Stomach (tissue), 9 donors: ENCODE results near the gene RNF151. TPM values are rescaled to one million over a fixed set of nuclear protein-coding genes. Genes with fewer than 3 reads are reported as not detected.
"Not testable (repeated sequence)": the region's sequence is repeated elsewhere in the genome, so short reads cannot be mapped to it uniquely, and the experiment has no call there.

Source experiments
- DNase-seq, 2 donors: peaks; one replicate each; pipeline versions ENCODE4 v3.0.0 to v3.0.0-alpha.2; 2013 to 2019
- H3K27ac ChIP-seq, 5 donors: fragments of 200-600 bp in 4 of 5; sonication (generic) in 4 of 5; one replicate each; pipeline ENCODE4 v1.5.1; 2013 to 2019; ENCODE audit warnings: mild to moderate bottlenecking in 1 of 5, moderate library complexity in 1 of 5
- H3K27me3 ChIP-seq, 3 donors: fragments of 200-600 bp; sonication (generic); one replicate each; pipeline ENCODE4 v1.5.1; 2017 to 2019; ENCODE audit warnings: mixed run types in 1 of 3
- H3K36me3 ChIP-seq, 4 donors: fragments of 200-600 bp; sonication (generic); 1 replicate in 3 of 4; 2 replicates in 1 of 4; pipeline ENCODE4 v1.5.1; 2016 to 2019
- H3K4me1 ChIP-seq, 4 donors: fragments of 200-600 bp; sonication (generic); one replicate each; pipeline ENCODE4 v1.5.1; 2016 to 2019
- H3K4me3 ChIP-seq, 4 donors: fragments of 200-600 bp; sonication (generic) in 3 of 4; one replicate each; pipeline ENCODE4 v1.5.1; 2016 to 2019; ENCODE audit warnings: mild to moderate bottlenecking in 1 of 4
- H3K9me3 ChIP-seq, 4 donors: fragments of 200-600 bp; sonication (generic); one replicate each; pipeline ENCODE4 v1.5.1; 2016 to 2019
- CTCF ChIP-seq, 7 experiments: fragments of 450-650 bp in 4 of 7; fragments of 200-600 bp in 3 of 7; sonication (generic) in 3 of 7; IDR thresholded peaks; one replicate each; pipeline ENCODE4 v1.5.1; 2016 to 2019; ENCODE audit warnings: antibody characterized with exemption in 7 of 7, control low read depth in 2 of 7, mild to moderate bottlenecking in 1 of 7
- EP300 ChIP-seq: sonication (generic); formaldehyde crosslinking; IDR thresholded peaks from one replicate; pipeline ENCODE4 v1.6.1; 2017; ENCODE audit warnings: antibody characterized with exemption
- POLR2A ChIP-seq, 4 donors: fragments of 450-650 bp; IDR thresholded peaks; one replicate each; pipeline ENCODE4 v1.6.1; 2016; ENCODE audit warnings: antibody characterized with exemption in 4 of 4, control low read depth in 2 of 4, mild to moderate bottlenecking in 1 of 4, moderate library complexity in 1 of 4
- POLR2AphosphoS5 ChIP-seq, 3 donors: sonication (generic); formaldehyde crosslinking; IDR thresholded peaks; one replicate each; pipeline ENCODE4 v1.6.1; 2016; ENCODE audit warnings: antibody characterized with exemption in 3 of 3
- WGBS, 5 donors: extraction: QIAGEN DNeasy Blood & Tissue Kit in 3 of 5; methylation state at CpG; one replicate each; pipeline versions ENCODE4 v1.1.5 to v1.1.7; 2013 to 2018; 5-methylcytosine and 5-hydroxymethylcytosine counted together
- intact Hi-C: fragments of 100-400 bp; cut with DNase I; formaldehyde crosslinking; loops from one replicate; pipeline ENCODE4 v1.15.1; 2023; ENCODE audit warnings: low total_unique reads
- polyA plus RNA-seq, 3 donors: library from polyadenylated mRNA; stranded (reverse); fragments of 200-250 nt; gene quantifications; one replicate each; pipeline ENCODE4 v1.2.3, GENCODE V29; 2013
- total RNA-seq, 5 donors: library from RNA; depleted of rRNA; stranded (reverse); fragments of >200 nt; gene quantifications; one replicate each; pipeline versions ENCODE4 v1.1.0 to v1.2.3, GENCODE V29; 2014 to 2016
- donor health status: healthy with polysubstance abuse.
- donor health status: Bipolar disorder and iron deficiency.
- donor health status: healthy.

RNF151 gene
- total and polyA plus RNA-seq, 8 donors: not detected

GRCh38 chr16:1933097-1933661 lies 33.5 kb upstream of the RNF151 start:
- H3K27me3 ChIP-seq: peaks cover 0 to 5% (median 0%) of the 10 kb centered on the region in 3 donors
- DNase-seq: no peak
- WGBS, 5 donors: 67 to 68% (median 67%) methylated on average over 3 to 23 of the region's 23 CpGs
- intact Hi-C loops: loop anchor here (5.0 kb wide), 1 partner anchor 71 kb away; no protein-coding TSS in a partner anchor
- H3K9me3 ChIP-seq: no peaks in the 10 kb centered on the region
- peaks cover 4 to 16% (median 15%) of the 10 kb centered on the region in 4 donors for H3K36me3 ChIP-seq
- no peak overlapping the region for H3K4me3 ChIP-seq
- H3K4me1 ChIP-seq: peaks cover 0 to 33% (median 14%) of the 10 kb centered on the region in 4 donors
- no peak for TF ChIP-seq EP300
- TF ChIP-seq CTCF (IDR thresholded peaks at IDR 0.05): no peak
- no peak for TF ChIP-seq POLR2AphosphoS5 (IDR thresholded peaks at IDR 0.05)
- no peak for TF ChIP-seq POLR2A (IDR thresholded peaks at IDR 0.05)
- no peak overlapping the region for H3K27ac ChIP-seq

- TF ChIP-seq POLR2A (IDR thresholded peaks at IDR 0.05) (no peak), EP300 (no peak), CTCF (IDR thresholded peaks at IDR 0.05) (no peak), POLR2AphosphoS5 (IDR thresholded peaks at IDR 0.05) (no peak)
- Histone ChIP-seq H3K27me3 (peaks cover 0 to 3% (median 0%) of the 10 kb centered on the region in 3 donors), H3K27ac (no peak overlapping the region), H3K9me3 (no peaks in the 10 kb centered on the region), H3K4me3 (no peak overlapping the region), H3K36me3 (peaks cover 30 to 47% (median 46%) of the 10 kb centered on the region in 4 donors), H3K4me1 (peaks cover 12 to 43% (median 16%) of the 10 kb centered on the region in 4 donors)
- intact Hi-C loops: no loop called here
- no peak for DNase-seq
- 88 to 93% (median 91%) methylated on average over 11 of the region's 11 CpGs for WGBS, 5 donors
Measured at GRCh38 chr16:1936945-1937479, 29.6 kb upstream of the RNF151 start.

GRCh38 chr16:1938316-1938715 lies 28.3 kb upstream of the RNF151 start:
- Histone ChIP-seq H3K36me3 (peaks cover 30 to 47% (median 46%) of the 10 kb centered on the region in 4 donors), H3K4me1 (peaks cover 19 to 47% (median 23%) of the 10 kb centered on the region in 4 donors), H3K27me3 (no peaks in the 10 kb centered on the region), H3K9me3 (no peaks in the 10 kb centered on the region), H3K27ac (peak overlapping the region in 2 of 5 donors; percentile 32 to 56), H3K4me3 (peak overlapping the region in 1 of 4 donors; percentile 5)
- 89 to 99% (median 91%) methylated on average over 8 to 10 of the region's 10 CpGs for WGBS, 5 donors
- no peak for TF ChIP-seq POLR2A (IDR thresholded peaks at IDR 0.05)
- TF ChIP-seq POLR2AphosphoS5 (IDR thresholded peaks at IDR 0.05): no peak
- DNase-seq: no peak
- intact Hi-C loops: no loop called here

GRCh38 chr16:1938910-1939309 lies 27.7 kb upstream of the RNF151 start:
- 89 to 94% (median 92%) methylated on average over 16 to 17 of the region's 17 CpGs for WGBS, 5 donors
- intact Hi-C loops: no loop called here
- Histone ChIP-seq H3K9me3 (no peaks in the 10 kb centered on the region), H3K27me3 (no peaks in the 10 kb centered on the region), H3K4me1 (peaks cover 19 to 53% (median 28%) of the 10 kb centered on the region in 4 donors), H3K36me3 (peaks cover 30 to 47% (median 46%) of the 10 kb centered on the region in 4 donors), H3K27ac (peak overlapping the region in 2 of 5 donors; percentile 32 to 56), H3K4me3 (peak overlapping the region in 2 of 4 donors; percentile 5 to 22)
- TF ChIP-seq EP300 (no peak), POLR2A (IDR thresholded peaks at IDR 0.05) (no peak), POLR2AphosphoS5 (IDR thresholded peaks at IDR 0.05) (no peak), CTCF (IDR thresholded peaks at IDR 0.05) (no peak)
- DNase-seq: no peak

- Histone ChIP-seq H3K4me1 (peaks cover 19 to 56% (median 29%) of the 10 kb centered on the region in 4 donors), H3K36me3 (peaks cover 30 to 47% (median 46%) of the 10 kb centered on the region in 4 donors), H3K4me3 (peak overlapping the region in 2 of 4 donors; percentile 78 to 94)
- H3K27me3 ChIP-seq, DNase-seq, intact Hi-C loops, H3K27ac ChIP-seq, H3K9me3 ChIP-seq: not testable (repeated sequence)
- WGBS, 5 donors: 79 to 92% (median 87%) methylated on average over 8 of the region's 8 CpGs
Measured at GRCh38 chr16:1939833-1940232, 26.8 kb upstream of the RNF151 start.
